Measurements from ENCODE around the gene SYT17.

Gene SYT17

GRCh38 chr16:19227643-19228042 lies 59.6 kb downstream of the SYT17 start:
- H3K27me3 ChIP-seq (ENCODE audit: control insufficient read depth, insufficient read depth, low read length) = peaks cover 3% of the 10 kb centered on the region
- no peak overlapping the region for H3K4me3 ChIP-seq (ENCODE audit: low read length)
- no peaks in the 10 kb centered on the region for H3K36me3 ChIP-seq (ENCODE audit: insufficient read depth, low read length)
- no peak overlapping the region for H3K4me2 ChIP-seq (ENCODE audit: low read length)
- no peaks in the 10 kb centered on the region for H3K9me3 ChIP-seq (replicated peaks; ENCODE audit: low read length)
- H3K9ac ChIP-seq (ENCODE audit: low read depth, low read length) = no peak overlapping the region
- H3K4me1 ChIP-seq (ENCODE audit: control insufficient read depth, insufficient read depth, low read length) = no peaks in the 10 kb centered on the region

GRCh38 chr16:19228052-19228451 lies 60.0 kb downstream of the SYT17 start:
- Histone ChIP-seq H3K4me2 (ENCODE audit: low read length) (no peak overlapping the region), H3K4me1 (ENCODE audit: control insufficient read depth, insufficient read depth, low read length) (no peaks in the 10 kb centered on the region)

GRCh38 chr16:19228575-19228974 lies 60.5 kb downstream of the SYT17 start:
- no peak overlapping the region for H3K9ac ChIP-seq (ENCODE audit: low read depth, low read length)
- H3K9me3 ChIP-seq (replicated peaks; ENCODE audit: low read length) = no peaks in the 10 kb centered on the region
- H3K4me2 ChIP-seq (ENCODE audit: low read length) = no peak overlapping the region
- no peaks in the 10 kb centered on the region for H3K4me1 ChIP-seq (ENCODE audit: control insufficient read depth, insufficient read depth, low read length)
- peaks cover 3% of the 10 kb centered on the region for H3K27me3 ChIP-seq (ENCODE audit: control insufficient read depth, insufficient read depth, low read length)
- no peaks in the 10 kb centered on the region for H3K36me3 ChIP-seq (ENCODE audit: insufficient read depth, low read length)
- H3K4me3 ChIP-seq (ENCODE audit: low read length) = no peak overlapping the region

More at GRCh38 chr16:19228052-19228451, 60.0 kb downstream of the SYT17 start:
- no peak overlapping the region for H3K9ac ChIP-seq (ENCODE audit: low read depth, low read length)
- no peaks in the 10 kb centered on the region for H3K36me3 ChIP-seq (ENCODE audit: insufficient read depth, low read length)
- peaks cover 3% of the 10 kb centered on the region for H3K27me3 ChIP-seq (ENCODE audit: control insufficient read depth, insufficient read depth, low read length)
- H3K9me3 ChIP-seq (replicated peaks; ENCODE audit: low read length) = no peaks in the 10 kb centered on the region
- H3K4me3 ChIP-seq (ENCODE audit: low read length) = no peak overlapping the region

GRCh38 chr16:19230575-19230974 lies 62.5 kb downstream of the SYT17 start:
- Histone ChIP-seq H3K4me3 (ENCODE audit: low read length) (no peak overlapping the region), H3K9ac (ENCODE audit: low read depth, low read length) (no peak overlapping the region), H3K4me2 (ENCODE audit: low read length) (no peak overlapping the region), H3K27me3 (ENCODE audit: control insufficient read depth, insufficient read depth, low read length) (peaks cover 3% of the 10 kb centered on the region), H3K36me3 (ENCODE audit: insufficient read depth, low read length) (no peaks in the 10 kb centered on the region), H3K4me1 (ENCODE audit: control insufficient read depth, insufficient read depth, low read length) (no peaks in the 10 kb centered on the region), H3K9me3 (replicated peaks; ENCODE audit: low read length) (no peaks in the 10 kb centered on the region)

- Histone ChIP-seq H3K9ac (ENCODE audit: low read depth, low read length) (no peak overlapping the region), H3K27me3 (ENCODE audit: control insufficient read depth, insufficient read depth, low read length) (peaks cover 3% of the 10 kb centered on the region), H3K9me3 (replicated peaks; ENCODE audit: low read length) (no peaks in the 10 kb centered on the region), H3K4me3 (ENCODE audit: low read length) (no peak overlapping the region), H3K36me3 (ENCODE audit: insufficient read depth, low read length) (no peaks in the 10 kb centered on the region), H3K4me1 (ENCODE audit: control insufficient read depth, insufficient read depth, low read length) (no peaks in the 10 kb centered on the region), H3K4me2 (ENCODE audit: low read length) (no peak overlapping the region)
These were observed 63.8 kb downstream of the SYT17 start for GRCh38 chr16:19231881-19232280.

- Histone ChIP-seq H3K4me2 (ENCODE audit: low read length) (no peak overlapping the region), H3K36me3 (ENCODE audit: insufficient read depth, low read length) (no peaks in the 10 kb centered on the region), H3K9me3 (replicated peaks; ENCODE audit: low read length) (no peaks in the 10 kb centered on the region), H3K27me3 (ENCODE audit: control insufficient read depth, insufficient read depth, low read length) (no peaks in the 10 kb centered on the region), H3K4me3 (ENCODE audit: low read length) (no peak overlapping the region), H3K9ac (ENCODE audit: low read depth, low read length) (no peak overlapping the region), H3K4me1 (ENCODE audit: control insufficient read depth, insufficient read depth, low read length) (no peaks in the 10 kb centered on the region)
These were observed 64.9 kb downstream of the SYT17 start for GRCh38 chr16:19232988-19233387.

- Histone ChIP-seq H3K9me3 (replicated peaks; ENCODE audit: low read length) (no peaks in the 10 kb centered on the region), H3K36me3 (ENCODE audit: insufficient read depth, low read length) (no peaks in the 10 kb centered on the region)
These were observed 67.4 kb downstream of the SYT17 start for GRCh38 chr16:19235478-19235877.

GRCh38 chr16:19235886-19236285 lies 67.8 kb downstream of the SYT17 start:
- Histone ChIP-seq H3K4me2 (ENCODE audit: low read length) (no peak overlapping the region), H3K9me3 (replicated peaks; ENCODE audit: low read length) (no peaks in the 10 kb centered on the region), H3K4me1 (ENCODE audit: control insufficient read depth, insufficient read depth, low read length) (no peaks in the 10 kb centered on the region), H3K27me3 (ENCODE audit: control insufficient read depth, insufficient read depth, low read length) (no peaks in the 10 kb centered on the region), H3K36me3 (ENCODE audit: insufficient read depth, low read length) (no peaks in the 10 kb centered on the region), H3K9ac (ENCODE audit: low read depth, low read length) (no peak overlapping the region), H3K4me3 (ENCODE audit: low read length) (no peak overlapping the region)

More at GRCh38 chr16:19235478-19235877, 67.4 kb downstream of the SYT17 start:
- no peak overlapping the region for H3K9ac ChIP-seq (ENCODE audit: low read depth, low read length)
- no peak overlapping the region for H3K4me2 ChIP-seq (ENCODE audit: low read length)
- H3K27me3 ChIP-seq (ENCODE audit: control insufficient read depth, insufficient read depth, low read length) = no peaks in the 10 kb centered on the region
- no peak overlapping the region for H3K4me3 ChIP-seq (ENCODE audit: low read length)
- H3K4me1 ChIP-seq (ENCODE audit: control insufficient read depth, insufficient read depth, low read length) = no peaks in the 10 kb centered on the region

GRCh38 chr16:19236561-19237209 lies 68.6 kb downstream of the SYT17 start:
- H3K9me3 ChIP-seq (replicated peaks; ENCODE audit: low read length) = no peaks in the 10 kb centered on the region

GRCh38 chr16:19238406-19238805 lies 70.4 kb downstream of the SYT17 start:
- Histone ChIP-seq H3K36me3 (ENCODE audit: insufficient read depth, low read length) (no peaks in the 10 kb centered on the region), H3K4me1 (ENCODE audit: control insufficient read depth, insufficient read depth, low read length) (no peaks in the 10 kb centered on the region), H3K9me3 (replicated peaks; ENCODE audit: low read length) (no peaks in the 10 kb centered on the region)

More at GRCh38 chr16:19236561-19237209, 68.6 kb downstream of the SYT17 start:
- Histone ChIP-seq H3K4me2 (ENCODE audit: low read length) (no peak overlapping the region), H3K9ac (ENCODE audit: low read depth, low read length) (no peak overlapping the region), H3K36me3 (ENCODE audit: insufficient read depth, low read length) (no peaks in the 10 kb centered on the region), H3K4me1 (ENCODE audit: control insufficient read depth, insufficient read depth, low read length) (no peaks in the 10 kb centered on the region), H3K4me3 (ENCODE audit: low read length) (no peak overlapping the region), H3K27me3 (ENCODE audit: control insufficient read depth, insufficient read depth, low read length) (no peaks in the 10 kb centered on the region)

GRCh38 chr16:19239511-19240155 lies 71.6 kb downstream of the SYT17 start:
- Histone ChIP-seq H3K36me3 (ENCODE audit: insufficient read depth, low read length) (no peaks in the 10 kb centered on the region), H3K4me3 (ENCODE audit: low read length) (no peak overlapping the region), H3K9me3 (replicated peaks; ENCODE audit: low read length) (no peaks in the 10 kb centered on the region), H3K4me1 (ENCODE audit: control insufficient read depth, insufficient read depth, low read length) (no peaks in the 10 kb centered on the region), H3K4me2 (ENCODE audit: low read length) (no peak overlapping the region), H3K9ac (ENCODE audit: low read depth, low read length) (no peak overlapping the region), H3K27me3 (ENCODE audit: control insufficient read depth, insufficient read depth, low read length) (no peaks in the 10 kb centered on the region)

More at GRCh38 chr16:19238406-19238805, 70.4 kb downstream of the SYT17 start:
- no peak overlapping the region for H3K4me3 ChIP-seq (ENCODE audit: low read length)
- no peak overlapping the region for H3K4me2 ChIP-seq (ENCODE audit: low read length)
- no peaks in the 10 kb centered on the region for H3K27me3 ChIP-seq (ENCODE audit: control insufficient read depth, insufficient read depth, low read length)
- H3K9ac ChIP-seq (ENCODE audit: low read depth, low read length) = no peak overlapping the region

- H3K27me3 ChIP-seq (ENCODE audit: control insufficient read depth, insufficient read depth, low read length) = no peaks in the 10 kb centered on the region
- no peak overlapping the region for H3K4me3 ChIP-seq (ENCODE audit: low read length)
- no peak overlapping the region for H3K4me2 ChIP-seq (ENCODE audit: low read length)
- H3K4me1 ChIP-seq (ENCODE audit: control insufficient read depth, insufficient read depth, low read length) = no peaks in the 10 kb centered on the region
- no peaks in the 10 kb centered on the region for H3K36me3 ChIP-seq (ENCODE audit: insufficient read depth, low read length)
- H3K9me3 ChIP-seq (replicated peaks; ENCODE audit: low read length) = no peaks in the 10 kb centered on the region
- H3K9ac ChIP-seq (ENCODE audit: low read depth, low read length) = no peak overlapping the region
These were observed 72.5 kb downstream of the SYT17 start for GRCh38 chr16:19240494-19240893.

Data from skeletal muscle satellite cell (primary cell).